IMR-90 (cell line): Measurements from ENCODE around the gene PTPN22. TPM values are rescaled to one million over a fixed set of nuclear protein-coding genes. Genes with fewer than 3 reads are reported as not detected.

Source experiments
- ATAC-seq: fragments of 200-7000 bp; cut with Tn5 transposase; 2 replicates; pipeline ENCODE4 v1.9.1; 2020; ENCODE audit warnings: low read depth, mild to moderate bottlenecking, moderate library complexity
- BruUV-seq: library from RNA; stranded (reverse); fragments of 400-500 nt; replicated peaks from 2 replicates; lab custom pipeline; 2021; lab: Mats Ljungman, UMichigan
- CTCF ChIA-PET: fragments of 300-600 bp; formaldehyde crosslinking; extraction: SDS; loops from one replicate; lab custom pipeline; 2021; ENCODE audit warnings: antibody characterized with exemption; lab: Yijun Ruan, JAX
- POLR2A ChIA-PET: fragments of 300-600 bp; sonication (Branson Sonifier 250); formaldehyde crosslinking; loops from one replicate; lab custom pipeline; 2022; ENCODE audit warnings: antibody characterized with exemption; ENCODE audit not compliant: unreplicated experiment; lab: Charles Lee
- DNase-seq: peaks from one replicate; pipeline ENCODE4 v3.0.0; 2013
- H2AFZ ChIP-seq: replicated peaks from 2 replicates; pipeline ENCODE3; 2013; ENCODE audit warnings: low read length, mild to moderate bottlenecking; ENCODE audit not compliant: poor library complexity
- H2AK5ac ChIP-seq: 2 replicates; pipeline ENCODE4 v1.6.1; 2013; ENCODE audit warnings: low read depth, low read length, inconsistent platforms
- H2AK9ac ChIP-seq: replicated peaks from 2 replicates; pipeline ENCODE3; 2013; ENCODE audit warnings: mild to moderate bottlenecking, low read depth, low read length, moderate library complexity; ENCODE audit not compliant: poor library complexity
- H2BK120ac ChIP-seq: 2 replicates; pipeline ENCODE4 v1.6.1; 2013; ENCODE audit warnings: low read depth, low read length, inconsistent platforms
- H2BK15ac ChIP-seq: 3 replicates; pipeline ENCODE4 v1.6.1; 2013; ENCODE audit warnings: low read depth, low read length, inconsistent platforms
- H2BK20ac ChIP-seq: 2 replicates; pipeline ENCODE4 v1.6.1; 2013; ENCODE audit warnings: low read depth, mild to moderate bottlenecking, inconsistent platforms, low read length, moderate library complexity
- H2BK5ac ChIP-seq: 2 replicates; pipeline ENCODE4 v1.6.1; 2013; ENCODE audit warnings: mild to moderate bottlenecking, low read depth, low read length, inconsistent platforms; ENCODE audit not compliant: poor library complexity, severe bottlenecking
- H3K14ac ChIP-seq: replicated peaks from 2 replicates; pipeline ENCODE4 v1.6.1; 2013; ENCODE audit warnings: low read depth, low read length, inconsistent platforms
- H3K18ac ChIP-seq: 2 replicates; pipeline ENCODE4 v1.6.1; 2013; ENCODE audit warnings: low read depth, low read length, control low read depth
- H3K23ac ChIP-seq: 2 replicates; pipeline ENCODE4 v1.6.1; 2013; ENCODE audit warnings: low read depth, low read length, inconsistent platforms
- H3K27ac ChIP-seq: 2 replicates; pipeline ENCODE4 v1.5.1; 2013; ENCODE audit warnings: mild to moderate bottlenecking, control low read depth, low read length; ENCODE audit not compliant: insufficient read depth
- H3K27me3 ChIP-seq: 2 replicates; pipeline ENCODE4 v1.6.1; 2013; ENCODE audit warnings: low read length; ENCODE audit not compliant: control insufficient read depth, insufficient read depth
- H3K36me3 ChIP-seq: 2 replicates; pipeline ENCODE4 v1.6.1; 2013; ENCODE audit warnings: low read length, mixed read lengths; ENCODE audit not compliant: control insufficient read depth, insufficient read depth
- H3K4ac ChIP-seq: 2 replicates; pipeline ENCODE4 v1.6.1; 2013; ENCODE audit warnings: low read depth, low read length, inconsistent platforms
- H3K4me1 ChIP-seq: 2 replicates; pipeline ENCODE4 v1.6.1; 2013; ENCODE audit warnings: low read length, mixed read lengths; ENCODE audit not compliant: control insufficient read depth, insufficient read depth
- H3K4me2 ChIP-seq: 2 replicates; pipeline ENCODE4 v1.6.1; 2013; ENCODE audit warnings: low read depth, mild to moderate bottlenecking, control low read depth, low read length, moderate library complexity
- H3K4me3 ChIP-seq: 2 replicates; pipeline ENCODE4 v1.5.1; 2013; ENCODE audit warnings: low read depth, mild to moderate bottlenecking, control low read depth, low read length, moderate library complexity; ENCODE audit not compliant: insufficient read depth
- H3K56ac ChIP-seq: 2 replicates; pipeline ENCODE4 v1.6.1; 2013; ENCODE audit warnings: low read length, inconsistent platforms; ENCODE audit not compliant: insufficient read depth; ENCODE audit errors: extremely low read depth
- H3K79me1 ChIP-seq, 2 experiments: 2 replicates each; pipeline ENCODE4 v1.6.1; 2013; ENCODE audit warnings: low read length in 2 of 2, inconsistent platforms in 1 of 2, low read depth in 1 of 2
- H3K9ac ChIP-seq: 2 replicates; pipeline ENCODE4 v1.6.1; 2013; ENCODE audit warnings: low read depth, low read length, control low read depth
- H3K9me1 ChIP-seq: 2 replicates; pipeline ENCODE4 v1.6.1; 2013; ENCODE audit warnings: low read length, inconsistent platforms; ENCODE audit not compliant: insufficient read depth
- H3K9me3 ChIP-seq: 2 replicates; pipeline ENCODE4 v1.6.1; 2013; ENCODE audit warnings: low read length; ENCODE audit not compliant: control insufficient read depth, insufficient read depth
- H4K20me1 ChIP-seq: 2 replicates; pipeline ENCODE4 v1.6.1; 2013; ENCODE audit warnings: low read length, inconsistent platforms; ENCODE audit not compliant: insufficient read depth
- H4K5ac ChIP-seq: 2 replicates; pipeline ENCODE4 v1.6.1; 2013; ENCODE audit warnings: mild to moderate bottlenecking, low read depth, low read length, control low read depth
- H4K8ac ChIP-seq, 2 experiments: 2 replicates each; pipeline ENCODE4 v1.6.1; 2013; ENCODE audit warnings: low read depth in 2 of 2, low read length in 2 of 2, control low read depth in 1 of 2, inconsistent platforms in 1 of 2
- H4K91ac ChIP-seq: 2 replicates; pipeline ENCODE4 v1.6.1; 2013; ENCODE audit warnings: low read depth, low read length, inconsistent platforms; ENCODE audit not compliant: insufficient read depth
- FOS ChIP-seq: fragments of 150-350 bp; IDR thresholded peaks from 2 replicates; pipeline ENCODE4 v1.6.1; 2016; ENCODE audit warnings: low read depth, low read length
- WGBS, 2 experiments: methylation state at CpG; one replicate each; pipeline versions ENCODE4 v1.1.5 to v1.1.7; 2013; ENCODE audit warnings: missing lambda C conversion rate in 2 of 2; ENCODE audit not compliant: insufficient read length in 1 of 2; ENCODE audit errors: extremely low coverage in 2 of 2; 5-methylcytosine and 5-hydroxymethylcytosine counted together
- dilution Hi-C: fragments of 300-500 bp; cut with HindIII; formaldehyde crosslinking; loops from one replicate; pipeline ENCODE4 v1.14.3; 2018; ENCODE audit warnings: low sequenced_read_pairs; ENCODE audit not compliant: unreplicated experiment
- in situ Hi-C: fragments of 300-500 bp; cut with MboI; formaldehyde crosslinking; loops from 3 replicates; pipeline ENCODE4 v1.14.3; 2019; ENCODE audit warnings: low sequenced_read_pairs, inconsistent platforms, mixed read lengths
- intact Hi-C: fragments of 100-400 bp; cut with micrococcal nuclease; formaldehyde crosslinking; loops from 2 replicates; pipeline ENCODE4 v1.10.0; 2022
- polyA plus RNA-seq, 3 experiments: library from polyadenylated mRNA; depleted of rRNA; stranded (reverse); fragments of >200 nt; gene quantifications; 2 replicates each; pipeline ENCODE4 v1.2.3, GENCODE V29; 2012; ENCODE audit warnings: low replicate concordance in 1 of 3
- total RNA-seq: library from RNA; depleted of rRNA; stranded (reverse); fragments of >200 nt; gene quantifications from 2 replicates; pipeline ENCODE4 v1.2.3, GENCODE V29; 2012

The PTPN22 gene
- total and polyA plus RNA-seq, 2 of the 4 experiments (the other 2 are of a cell fraction), result 0.14 to 0.18 TPM

GRCh38 chr1:113895961-113896360 is 24.4 kb upstream of the PTPN22 start:
- no peak overlapping the region for H2BK5ac ChIP-seq
- no peaks in the 10 kb centered on the region for H4K20me1 ChIP-seq
- no peak overlapping the region for H2BK120ac ChIP-seq
- no peak overlapping the region for H4K8ac ChIP-seq
- H2AFZ ChIP-seq, result no peak overlapping the region
- no peak overlapping the region for H4K91ac ChIP-seq
- H3K4me2 ChIP-seq, result no peak overlapping the region
- intact Hi-C loops, result no loop called here
- ATAC-seq (no peak), DNase-seq (no peak)
- no peak overlapping the region for H3K4me3 ChIP-seq
- dilution Hi-C loops, result no loop called here
- H3K4ac ChIP-seq, result no peak overlapping the region
- H3K79me1 ChIP-seq, result peaks cover 0 to 6% of the 10 kb centered on the region in 2 experiments; a peak in 1 of 4 replicates
- H3K23ac ChIP-seq, result no peak overlapping the region
- no peak overlapping the region for H3K9ac ChIP-seq
- no peak for TF ChIP-seq FOS
- no peak overlapping the region for H3K56ac ChIP-seq
- ChIA-PET POLR2A (no interaction called here), CTCF (interaction anchor here (0.6 kb wide), 1 partner anchor 32 kb away, joined by 3 read pairs; no protein-coding TSS in a partner anchor)
- no peaks in the 10 kb centered on the region for H3K9me3 ChIP-seq
- no CpG with 5 or more reads among the region's 8 CpGs for WGBS, 2 experiments
- H3K27me3 ChIP-seq, result no peaks in the 10 kb centered on the region
- in situ Hi-C loops, result no loop called here
- H2BK15ac ChIP-seq, result no peak overlapping the region
- H3K36me3 ChIP-seq, result peaks cover 16% of the 10 kb centered on the region
- no peaks in the 10 kb centered on the region for H3K4me1 ChIP-seq
- no peak overlapping the region for H3K18ac ChIP-seq
- no peak overlapping the region for H4K5ac ChIP-seq
- H3K14ac ChIP-seq, result no peak overlapping the region
- H2BK20ac ChIP-seq, result no peak overlapping the region
- H3K9me1 ChIP-seq, result no peaks in the 10 kb centered on the region
- H2AK9ac ChIP-seq, result no peak overlapping the region
- BruUV-seq, result no TSS peak
- no peak overlapping the region for H3K27ac ChIP-seq
- H2AK5ac ChIP-seq, result no peak overlapping the region
